Stimulated activated CD8-positive, alpha-beta memory T cell treated with anti-CD3 and anti-CD28 coated beads, Interleukin-2, amount 100 ng/mL, for 48 hours (primary cell): ENCODE measurements around the gene STX10.

Experiments
- DNase-seq, 2 donors: peaks; one replicate each; pipeline ENCODE4 v3.0.0-alpha.2; 2020; ENCODE audit warnings: low read depth in 2 of 2

Gene STX10

DNA sequence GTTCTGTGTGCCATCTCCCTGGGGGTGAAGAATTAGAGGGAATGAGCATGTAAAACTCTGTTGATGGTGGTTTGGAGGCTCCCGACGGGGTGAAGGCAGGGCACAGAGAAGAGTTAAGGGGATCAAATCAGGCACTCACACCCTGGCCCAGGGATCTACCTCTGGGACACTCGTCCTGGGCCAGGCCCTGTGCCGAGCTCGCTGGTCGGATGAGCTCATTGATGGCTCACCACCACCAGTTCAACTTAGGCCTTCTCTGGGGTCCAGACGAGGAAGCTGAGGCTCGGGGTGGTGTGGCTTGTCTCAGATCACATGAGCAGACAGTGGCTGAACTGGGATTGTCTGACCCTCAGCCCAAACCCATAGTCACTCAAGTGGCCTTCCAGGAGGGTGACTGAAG lies 30.5 kb downstream of the STX10 start:
- DNase-seq: no peak

DNA sequence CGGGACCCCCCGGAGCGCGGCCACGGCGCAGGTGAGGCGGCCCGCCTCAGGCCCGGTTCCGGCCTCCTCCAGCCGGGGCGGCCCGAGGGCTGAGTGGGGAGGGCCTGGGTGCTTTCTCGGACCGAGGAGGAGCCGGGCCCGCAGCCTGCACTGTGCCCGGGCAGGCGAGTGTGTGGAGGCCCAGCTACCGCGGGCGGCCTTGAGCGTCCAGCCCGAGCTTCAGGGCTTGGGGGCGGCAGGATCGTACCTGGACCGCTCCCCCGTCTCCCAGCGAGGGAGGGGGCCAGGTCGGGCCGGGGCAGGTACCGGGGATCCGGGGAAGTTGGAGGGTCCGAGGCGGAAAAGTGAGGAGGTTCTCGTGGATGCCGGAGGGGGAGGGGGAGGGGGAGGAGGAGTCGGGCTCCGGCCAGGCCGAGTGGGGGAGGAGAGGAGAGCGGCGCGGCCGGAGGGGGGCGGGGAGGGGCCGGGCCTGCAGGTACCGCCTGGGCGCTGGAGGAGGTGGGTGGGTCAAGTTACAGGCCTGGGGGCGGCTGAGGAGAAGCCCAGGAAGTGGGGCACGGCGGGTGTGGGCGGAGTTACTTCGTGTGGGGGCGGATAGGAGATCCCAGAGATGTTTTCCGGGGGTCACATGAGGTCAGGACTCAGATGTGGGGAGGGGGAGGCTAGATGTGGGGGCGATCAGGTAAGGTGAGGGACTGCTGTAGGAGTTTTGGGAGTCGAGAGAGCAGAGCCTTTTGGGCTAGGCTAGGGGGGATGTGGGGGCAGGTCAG lies 31.6 kb downstream of the STX10 start:
- DNase-seq: peak in 1 of 2 donors; percentile 45

DNA sequence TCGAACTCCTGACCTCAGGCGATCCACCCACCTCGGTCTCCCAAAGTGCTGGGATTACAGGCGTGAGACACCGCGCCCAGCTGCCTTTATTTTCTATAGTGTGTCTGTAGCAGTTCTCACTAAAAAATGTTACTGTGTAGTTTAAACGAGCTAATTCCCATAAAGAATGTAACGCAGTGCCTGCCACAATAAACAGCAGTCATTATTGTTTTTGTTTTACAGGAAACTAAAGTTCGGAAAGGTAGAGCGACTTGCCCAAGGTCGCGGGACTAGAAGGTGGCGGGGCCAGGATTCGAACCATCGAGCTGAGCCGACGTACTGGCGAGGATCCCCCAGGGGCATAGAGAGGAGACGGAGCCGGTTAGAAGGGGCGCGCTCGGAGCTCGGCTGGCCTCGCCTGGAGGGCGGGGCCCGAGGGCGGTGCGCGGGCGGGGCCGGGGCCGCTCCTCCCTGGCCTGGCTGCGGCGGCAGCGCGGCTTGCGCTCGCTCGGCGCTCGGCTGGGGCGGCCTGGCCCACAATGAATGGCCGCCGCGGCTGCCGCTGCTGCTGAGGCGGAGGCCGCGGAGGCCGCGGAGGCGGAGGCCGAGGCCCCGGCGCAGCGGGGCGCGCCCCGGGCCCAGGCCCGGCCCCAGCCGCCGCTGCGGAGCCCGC lies 32.3 kb downstream of the STX10 start, which contains the start of gene NACC1:
NACC1 (plus strand) TSS at position 493 of the 652 bp plus-strand sequence. CDS start 16,944 bp downstream, outside the sequence.
- DNase-seq: peak; percentile 86

DNA sequence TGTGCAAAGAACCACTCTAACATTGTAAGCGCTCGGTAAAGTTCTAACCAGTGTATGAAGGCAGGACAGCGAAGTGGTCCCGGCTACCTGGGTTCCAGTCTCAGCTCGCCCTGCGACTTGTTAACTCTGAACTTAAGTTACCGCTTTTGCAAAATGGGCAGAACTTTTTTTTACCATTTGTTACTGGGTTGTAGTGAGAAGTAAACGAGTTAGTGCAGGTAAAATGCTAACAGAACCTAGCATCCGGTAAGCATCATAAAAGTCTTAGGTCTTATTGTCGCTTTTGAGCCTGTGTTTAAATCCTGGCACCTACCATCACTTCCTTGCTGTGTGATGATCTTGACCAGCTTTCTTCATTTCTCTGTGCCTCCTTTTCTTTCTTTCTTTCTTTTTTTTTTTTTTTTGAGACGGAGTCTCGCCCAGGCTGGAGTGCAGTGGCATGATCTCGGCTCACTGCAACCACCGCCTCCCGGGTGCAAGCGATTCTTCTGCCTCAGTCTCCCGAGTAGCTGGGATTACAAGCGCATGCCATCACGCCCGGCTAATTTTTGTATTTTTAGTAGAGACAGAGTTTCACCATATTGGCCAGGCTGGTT lies 32.9 kb downstream of the STX10 start:
- no peak for DNase-seq

DNA sequence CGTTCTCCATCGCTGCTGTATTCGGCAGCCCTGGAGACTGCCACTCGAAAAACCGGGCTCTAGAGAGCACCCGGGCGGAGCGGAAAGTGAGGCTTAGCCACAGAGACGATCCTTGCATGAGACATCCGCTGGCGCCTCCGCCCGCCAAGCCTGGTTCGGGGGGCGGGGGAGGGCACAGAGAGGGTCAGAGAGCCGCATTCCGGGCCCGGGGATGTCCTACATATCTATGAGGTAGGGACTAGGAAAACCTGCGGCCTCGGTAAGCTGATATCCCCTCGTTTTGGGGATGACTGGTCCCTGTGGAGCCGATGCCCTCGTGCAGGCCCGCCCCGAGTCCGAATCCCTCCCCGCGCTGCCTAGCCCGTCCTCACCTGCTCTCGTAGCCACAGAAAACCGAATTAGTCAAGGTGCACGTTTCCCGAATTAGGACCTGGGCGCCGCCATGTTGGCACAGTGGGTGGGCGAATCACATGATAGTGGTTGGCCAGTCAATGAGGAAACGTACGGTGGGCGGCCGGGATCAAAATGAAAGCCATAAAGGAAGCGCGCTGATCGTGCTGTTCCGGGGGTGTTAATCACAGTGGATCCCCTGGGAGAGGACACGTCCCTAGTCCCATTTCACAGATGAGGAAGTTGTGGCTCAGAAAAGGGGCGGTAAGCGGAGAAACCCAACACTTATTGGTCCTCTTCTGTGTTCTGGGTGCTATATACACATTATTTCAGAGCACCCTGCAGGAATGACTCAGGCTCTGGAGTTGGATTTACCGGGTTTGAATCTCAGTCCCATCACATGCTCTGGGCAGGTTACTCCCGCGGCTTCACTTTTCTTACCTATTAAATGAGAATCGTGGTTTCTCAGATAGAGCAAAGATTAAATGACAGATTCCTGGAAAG lies 33.6 kb downstream of the STX10 start, which contains the start of gene TRMT1:
TRMT1 (minus strand) TSS at position 459 of the 894 bp plus-strand sequence; CDS start at position 118, 341 bp downstream.
- peak; percentile 87 to 89 for DNase-seq

DNA sequence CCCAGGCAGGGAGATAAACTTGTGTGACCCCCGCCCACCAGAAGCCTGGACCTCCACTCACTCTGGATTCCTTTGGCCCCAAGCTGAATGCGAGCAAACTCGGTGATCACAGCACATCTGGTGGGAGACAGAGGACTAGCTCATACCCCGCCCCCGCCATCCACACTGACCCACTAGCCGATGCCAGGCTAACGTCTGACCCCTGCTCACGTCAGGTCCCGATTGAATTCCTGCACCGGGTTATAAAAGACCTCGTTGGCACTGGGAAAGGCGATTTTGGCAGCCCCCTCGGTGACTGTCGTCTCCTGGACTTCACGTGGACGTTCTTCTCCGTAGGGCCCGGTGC lies 34.3 kb downstream of the STX10 start:
- no peak for DNase-seq

DNA sequence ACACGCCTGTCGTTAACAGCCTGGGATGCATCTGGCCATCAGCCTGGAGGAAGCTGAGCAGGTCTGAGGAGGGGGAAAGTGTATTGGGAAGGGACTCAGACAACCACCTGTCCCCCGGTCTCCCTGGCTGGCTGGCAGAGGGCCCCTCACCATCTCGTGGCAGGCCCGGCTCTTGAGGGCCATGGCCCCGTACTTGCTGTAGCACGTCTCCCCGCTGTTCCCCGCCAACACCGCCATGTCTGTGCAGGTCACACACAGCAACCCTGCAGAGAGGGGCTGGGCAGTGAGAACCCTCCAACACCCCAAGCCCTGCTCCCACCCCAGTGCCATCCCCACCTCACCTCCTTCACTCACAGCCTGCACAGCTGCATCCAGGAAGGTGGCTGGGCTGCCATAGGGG lies 37.6 kb downstream of the STX10 start:
- no peak for DNase-seq

DNA sequence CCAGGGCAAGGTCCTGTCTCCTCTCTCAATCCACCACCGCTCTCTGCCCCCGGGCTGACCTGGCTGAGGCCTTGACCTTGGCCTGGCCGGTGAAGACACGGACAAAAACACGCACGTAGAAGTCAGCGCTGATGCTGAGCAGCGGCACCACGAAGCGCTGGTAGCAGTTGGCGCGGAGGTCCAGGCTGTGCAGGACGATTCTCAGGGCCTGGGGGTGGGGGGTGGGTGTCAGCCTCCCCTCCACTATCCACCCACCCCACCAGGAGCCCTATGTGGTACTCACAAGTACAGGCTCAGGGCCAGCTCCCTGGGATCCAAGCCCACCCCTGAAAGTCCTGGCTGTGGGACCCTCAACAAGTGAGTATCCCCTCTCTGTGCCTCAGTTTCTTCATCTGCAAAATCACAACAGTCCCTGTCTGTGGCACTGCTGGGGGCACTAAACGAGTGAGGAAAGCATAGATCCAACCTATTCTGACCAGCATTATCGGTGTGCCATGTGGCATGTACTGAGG lies 40.0 kb downstream of the STX10 start:
- no peak for DNase-seq

DNA sequence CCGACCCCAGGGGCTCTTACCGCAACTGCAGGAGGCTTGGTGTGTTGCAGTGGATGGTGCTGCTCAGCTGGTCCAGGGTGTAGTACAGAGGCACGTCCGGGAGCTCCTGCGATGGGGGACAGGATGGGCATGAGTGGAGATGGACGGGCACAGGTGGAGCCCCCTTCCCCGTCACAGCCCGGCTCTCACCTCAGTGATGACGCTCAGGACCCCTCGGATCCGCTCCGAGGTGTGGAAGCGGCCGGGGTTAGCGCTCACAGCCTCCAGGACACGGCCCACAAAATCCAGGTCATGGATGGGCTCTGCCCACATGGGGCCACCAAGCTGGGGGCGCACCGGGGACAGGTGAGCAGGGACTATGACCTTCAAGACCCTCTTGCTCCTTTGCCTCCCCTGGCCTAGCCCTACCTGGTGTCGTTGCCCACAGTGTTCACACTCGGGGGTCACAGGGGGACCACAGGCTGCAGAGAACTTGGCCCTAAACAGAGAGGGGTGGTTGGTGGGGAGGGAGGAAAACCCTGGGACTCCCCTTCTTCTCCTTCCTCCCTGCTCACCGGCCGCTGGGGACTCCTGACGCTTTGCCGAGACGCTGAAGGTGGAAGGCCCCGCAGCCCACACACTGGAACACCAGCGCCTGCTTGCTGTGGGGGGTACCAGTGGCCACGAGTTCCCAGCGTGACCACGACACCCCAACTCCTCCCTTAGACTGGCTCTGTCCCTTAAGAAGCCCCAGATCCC lies 40.6 kb downstream of the STX10 start:
- DNase-seq: no peak

DNA sequence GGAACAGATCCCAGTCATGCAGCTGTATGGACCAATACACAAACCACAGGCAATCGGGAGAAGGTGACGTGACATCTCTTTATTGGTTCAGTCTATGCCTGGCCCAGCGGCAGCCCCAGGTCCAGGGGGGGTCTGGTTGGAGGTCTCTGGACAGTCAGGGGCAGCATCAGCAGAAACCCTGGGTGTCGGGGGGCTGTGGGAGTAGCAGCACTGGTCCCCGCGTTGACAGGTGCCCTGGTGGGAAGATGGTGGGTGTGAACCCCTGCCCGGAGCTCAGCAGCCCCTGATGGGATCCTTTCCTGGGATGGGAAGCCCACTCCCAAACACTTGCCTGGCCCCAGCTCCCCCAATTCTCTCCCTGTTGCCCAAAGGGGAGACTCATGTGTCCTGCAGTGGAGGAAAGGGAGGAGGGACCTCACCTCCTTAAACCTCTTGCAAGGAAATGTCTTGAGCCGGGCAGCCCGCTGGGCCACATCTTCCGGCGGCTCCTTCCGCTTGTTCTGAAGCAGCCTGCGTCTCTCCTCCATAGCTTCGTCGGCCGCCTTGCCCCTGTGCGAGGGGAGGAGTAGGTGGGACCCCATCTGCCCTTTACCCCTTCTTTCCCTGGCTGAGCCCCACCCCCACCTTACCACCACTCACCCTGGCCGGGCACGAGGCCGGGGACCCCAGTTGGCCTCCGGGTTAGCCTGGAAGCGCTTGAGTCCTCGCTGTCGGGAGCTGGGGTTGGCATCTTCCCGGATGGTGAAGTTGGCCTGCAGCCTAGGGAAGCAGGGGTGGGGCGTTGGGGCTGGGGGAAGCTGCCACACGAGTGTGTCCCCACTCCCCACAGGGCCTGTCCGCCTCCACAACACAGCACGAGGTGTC lies 45.1 kb downstream of the STX10 start:
- DNase-seq: no peak

DNA sequence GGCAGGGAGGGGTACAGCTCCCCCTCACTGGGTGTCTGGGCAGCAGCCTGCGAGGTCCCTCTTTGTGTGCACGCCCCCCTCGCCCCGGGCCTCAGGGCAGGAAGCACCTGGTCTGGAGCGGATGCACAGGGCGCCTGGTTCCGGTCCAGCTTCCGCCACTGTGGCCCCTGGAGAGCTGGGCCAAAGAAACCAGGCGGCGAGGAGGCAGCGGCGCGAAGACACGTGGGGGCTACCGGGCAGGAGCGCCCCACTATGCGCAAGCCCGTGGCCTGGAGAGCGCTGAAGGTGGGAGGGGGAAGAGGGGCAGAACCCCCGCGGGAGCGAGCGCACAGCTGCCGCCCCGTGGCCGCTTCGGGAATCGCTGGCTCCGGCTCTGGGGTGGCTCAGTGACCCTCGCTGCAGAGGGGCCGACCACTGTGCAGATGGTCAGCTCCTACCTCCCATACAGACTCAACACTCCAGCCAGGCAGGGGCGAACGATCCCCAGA lies 45.8 kb downstream of the STX10 start:
- peak; percentile 61 to 63 for DNase-seq

DNA sequence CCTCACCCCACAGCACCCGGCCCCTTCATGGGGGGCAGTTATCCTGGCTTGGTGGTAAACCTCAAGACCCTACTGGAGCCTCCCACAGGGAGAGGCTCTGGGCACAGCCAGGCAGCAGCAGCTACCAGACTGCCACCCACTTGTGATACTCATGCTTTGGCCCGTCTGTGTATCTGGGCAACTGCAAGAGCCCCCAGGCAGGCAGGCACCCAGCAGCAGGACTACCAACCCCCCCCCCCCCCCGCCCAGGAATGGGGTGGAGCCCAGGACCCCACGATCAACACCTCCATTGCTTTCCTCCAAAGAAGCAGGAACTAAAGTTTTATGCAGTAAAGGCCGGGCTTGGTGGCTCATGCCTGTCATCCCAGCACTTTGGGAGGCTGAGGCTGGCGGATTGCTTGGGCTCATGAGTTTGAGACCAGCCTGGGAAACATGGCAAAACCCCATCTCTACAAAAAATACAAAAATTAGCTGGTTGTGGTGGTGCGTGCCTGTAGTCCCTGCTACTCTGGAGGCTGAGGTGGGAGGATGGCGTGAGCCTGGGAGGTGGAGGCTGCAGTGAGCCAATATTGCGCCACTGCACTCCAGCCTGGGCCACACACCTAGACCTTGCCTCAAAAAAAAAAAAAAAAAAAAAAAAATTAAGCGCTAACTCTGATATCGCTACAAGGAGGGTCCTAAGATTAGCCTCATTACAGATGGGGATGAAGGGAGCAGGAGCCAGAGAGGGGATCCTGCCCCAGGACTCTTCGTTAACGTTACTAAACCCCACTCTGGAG lies 46.4 kb downstream of the STX10 start:
- DNase-seq: no peak

DNA sequence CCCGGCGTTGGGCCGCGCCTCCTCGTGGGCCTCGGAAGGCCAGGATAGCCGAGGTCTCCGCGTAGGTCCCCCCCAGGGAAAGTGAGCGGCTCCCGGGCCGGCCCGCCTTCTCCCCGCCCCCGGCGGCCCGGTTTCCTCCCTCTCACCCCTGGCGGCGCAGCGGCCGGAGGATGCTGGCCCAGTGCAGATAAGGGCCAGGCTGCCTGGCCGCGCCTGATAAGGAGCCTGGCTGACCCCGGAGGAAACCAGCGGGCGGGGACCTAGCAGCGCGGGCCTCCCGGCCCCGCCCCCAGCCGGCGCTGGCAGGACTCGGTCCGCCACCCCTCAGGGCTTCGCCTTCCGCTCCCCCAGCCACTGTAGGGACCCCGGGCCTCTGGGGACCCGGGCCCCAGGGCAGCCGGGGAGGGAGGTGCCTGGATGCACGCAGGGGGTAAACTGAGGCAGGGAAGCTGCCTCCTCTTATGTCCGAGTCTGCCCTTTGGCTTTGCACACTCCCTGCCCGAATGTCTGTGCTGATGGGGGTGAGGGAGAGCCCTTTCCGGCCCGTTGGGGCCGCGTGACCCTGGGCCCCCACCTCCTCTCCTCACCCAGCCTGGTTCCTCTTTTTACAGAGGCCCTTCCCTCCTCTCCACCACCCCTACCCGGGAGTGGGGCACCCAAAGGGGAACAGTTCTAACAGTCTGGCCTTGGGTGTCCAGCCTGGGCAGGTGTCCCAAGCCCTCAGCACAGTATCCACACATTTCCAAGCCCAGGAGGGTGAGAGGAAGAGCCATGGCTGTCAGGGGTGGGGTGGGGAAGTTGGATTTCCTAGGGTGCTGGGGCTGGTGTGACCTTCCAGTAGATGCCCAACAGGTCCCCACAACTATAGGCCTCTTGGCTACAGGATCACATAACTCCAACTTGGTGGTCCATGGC lies 47.3 kb downstream of the STX10 start, which contains the start of gene LYL1:
LYL1 (minus strand) TSS at position 193 of the 915 bp plus-strand sequence. CDS start 1,687 bp downstream, outside the sequence.
- DNase-seq: no peak

DNA sequence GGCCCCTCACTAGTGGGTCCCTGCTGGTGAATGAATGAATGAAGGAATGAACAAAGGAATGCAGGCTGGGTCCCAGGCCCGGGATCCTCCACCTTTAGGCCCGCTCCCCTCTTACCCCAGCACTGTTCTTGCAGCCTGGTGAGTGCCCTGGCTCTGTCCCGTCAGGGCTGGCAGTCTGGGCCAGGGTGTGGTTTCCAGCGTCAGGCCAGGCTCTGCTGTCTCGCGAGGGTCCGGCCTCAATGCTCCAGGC lies 47.8 kb downstream of the STX10 start:
- DNase-seq: no peak

DNA sequence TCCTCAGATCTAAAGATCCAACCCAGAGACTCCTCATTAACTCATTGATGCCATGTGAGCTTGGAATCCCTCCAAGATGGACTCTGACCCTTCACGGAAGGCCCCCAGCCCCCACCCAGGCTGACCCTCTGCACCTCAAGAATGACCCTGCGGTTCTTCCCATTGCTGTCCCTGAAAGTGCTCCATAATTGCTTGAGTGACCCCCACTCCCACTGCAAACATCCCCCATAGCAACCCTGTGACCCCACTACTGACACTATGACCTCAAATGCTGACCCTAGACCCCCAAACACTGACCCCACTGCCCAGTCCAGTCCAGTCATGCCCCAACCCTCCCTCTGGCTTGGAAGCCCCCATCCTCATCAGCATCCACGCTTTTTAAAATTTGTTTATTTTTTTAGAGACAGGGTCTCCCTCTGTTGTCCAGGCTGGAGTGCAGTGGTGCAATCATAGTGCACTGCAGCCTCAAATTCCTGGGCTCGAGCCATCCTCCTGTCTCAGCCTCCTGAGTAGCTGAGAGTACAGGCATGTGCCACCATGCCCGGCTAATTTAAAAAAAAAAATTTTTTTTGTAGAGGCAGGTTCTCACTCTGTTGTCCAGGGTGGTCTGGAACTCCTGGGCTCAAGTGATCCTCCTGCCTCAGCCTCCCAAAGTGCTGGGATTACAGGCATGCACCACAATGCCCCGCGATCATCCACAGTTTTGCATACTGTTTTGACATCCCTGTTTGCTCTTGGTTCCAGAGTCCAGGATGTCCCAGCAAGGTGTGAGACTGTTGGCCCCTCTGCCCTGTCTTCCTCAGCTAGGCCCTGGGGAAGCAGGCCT lies 48.4 kb downstream of the STX10 start:
- no peak for DNase-seq

DNA sequence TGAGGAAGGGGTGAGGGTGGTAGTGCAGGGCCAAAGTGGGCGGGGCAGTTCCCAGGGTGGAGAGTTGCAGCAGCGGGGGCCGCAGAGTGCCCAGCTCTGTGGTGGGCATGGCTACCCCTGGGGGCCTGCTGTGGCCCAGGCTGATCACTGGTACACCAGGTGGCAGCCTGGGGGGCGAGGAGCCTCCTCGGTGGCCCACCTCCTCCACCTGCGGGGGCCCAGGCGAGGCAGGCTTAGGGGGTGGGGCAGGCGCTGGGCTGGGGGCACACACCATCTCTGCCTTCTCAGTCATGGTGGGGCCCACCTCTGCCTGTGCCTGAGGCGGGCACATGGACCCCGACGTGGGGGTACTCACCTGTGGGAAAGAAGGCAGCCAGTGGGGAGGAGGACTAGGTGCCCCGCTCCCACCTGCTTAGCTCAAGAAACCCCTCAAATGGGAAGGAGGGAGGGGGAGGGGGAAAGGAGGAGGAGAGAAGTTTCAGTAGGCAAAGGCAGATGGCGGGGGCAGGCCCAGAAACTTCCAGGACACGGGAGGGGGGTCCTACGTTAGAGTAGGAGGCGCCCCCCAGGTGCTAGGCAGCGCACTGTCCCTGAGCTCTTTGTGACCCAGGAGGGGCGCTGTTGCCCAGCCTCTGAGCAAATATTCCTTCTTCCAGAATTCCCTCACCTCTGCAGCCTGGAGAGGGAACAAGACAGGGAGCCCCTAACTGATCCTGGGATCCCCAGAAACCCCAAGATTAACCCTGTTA lies 49.2 kb downstream of the STX10 start:
- no peak for DNase-seq
